HepG2 (cell line): ENCODE results near the gene DAB2. TPM values are rescaled to one million over a fixed set of nuclear protein-coding genes. Genes with fewer than 3 reads are reported as not detected.

Source experiments
- ATAC-seq: fragments of 200-7000 bp; cut with Tn5 transposase; 3 replicates; pipeline ENCODE4 v1.9.1; 2020; ENCODE audit warnings: mild to moderate bottlenecking, moderate library complexity
- BruUV-seq: library from RNA; stranded (reverse); fragments of 400-500 nt; replicated peaks from 2 replicates; lab custom pipeline; 2021; lab: Mats Ljungman, UMichigan
- CTCF ChIA-PET: fragments of 300-600 bp; formaldehyde crosslinking; extraction: SDS; loops from one replicate; lab custom pipeline; 2021; ENCODE audit warnings: low total read pairs, inconsistent platforms, low intra/inter-chr PET ratio; lab: Yijun Ruan, JAX
- POLR2A ChIA-PET: fragments of 350-600 bp; sonication (Branson Sonifier 250); formaldehyde crosslinking; loops from one replicate; lab custom pipeline; 2020; ENCODE audit warnings: antibody characterized with exemption, inconsistent platforms; lab: Yijun Ruan, JAX
- DNase-seq: peaks from one replicate; pipeline ENCODE4 v3.0.0-alpha.2; 2015; ENCODE audit warnings: low spot score
- FAIRE-seq: peaks from 3 replicates; lab custom pipeline; 2011; peaks lifted over from hg19 to GRCh38; lab: Jason Lieb, UNC
- H2AFZ ChIP-seq: one replicate; pipeline ENCODE4 v1.6.1; 2011; ENCODE audit warnings: low read length, inconsistent platforms
- H3K27ac ChIP-seq: fragments of 300-600 bp; 3 replicates; pipeline ENCODE4 v1.8.0; 2011; ENCODE audit warnings: mixed run types, mild to moderate bottlenecking, mixed read lengths, low read length, inconsistent platforms; ENCODE audit not compliant: insufficient read depth; ENCODE audit errors: extremely low read length
- H3K27me3 ChIP-seq, 2 experiments: fragments of 200-600 bp in 1 of 2; 2 replicates in 1 of 2; 3 replicates in 1 of 2; pipeline versions ENCODE4 v1.6.0 to v1.8.0; 2011; ENCODE audit warnings: low read length in 2 of 2, mild to moderate bottlenecking in 2 of 2, moderate library complexity in 2 of 2, inconsistent platforms in 1 of 2; ENCODE audit not compliant: insufficient read depth in 2 of 2, control insufficient read depth in 1 of 2
- H3K36me3 ChIP-seq, 2 experiments: fragments of 200-600 bp in 1 of 2; replicated peaks in 1 of 2; 2 replicates in 1 of 2; 3 replicates in 1 of 2; pipeline versions ENCODE4 v1.5.1 to v1.8.0; 2011; ENCODE audit warnings: low read length in 2 of 2, inconsistent platforms in 1 of 2; ENCODE audit not compliant: insufficient read depth in 2 of 2, control insufficient read depth in 1 of 2
- H3K4me1 ChIP-seq: 2 replicates; pipeline ENCODE4 v1.5.1; 2012; ENCODE audit warnings: low read length, inconsistent platforms; ENCODE audit not compliant: insufficient read depth
- H3K4me2 ChIP-seq: 2 replicates; pipeline ENCODE4 v1.6.0; 2011; ENCODE audit warnings: low read depth, low read length, inconsistent platforms
- H3K4me3 ChIP-seq, 3 experiments: fragments of 200-600 bp in 1 of 3; sonication (generic), shearing (Covaris generic) in 1 of 3; replicated peaks in 1 of 3; 2 replicates each; pipeline ENCODE4 v1.5.1; 2011 to 2016; ENCODE audit warnings: low read length in 3 of 3, inconsistent platforms in 2 of 3, low read depth in 2 of 3, mild to moderate bottlenecking in 2 of 3, control low read depth in 1 of 3, mixed read lengths in 1 of 3; ENCODE audit not compliant: insufficient read depth in 1 of 3
- H3K79me2 ChIP-seq: one replicate; pipeline ENCODE4 v1.6.1; 2011; ENCODE audit warnings: low read length, inconsistent platforms; ENCODE audit not compliant: insufficient read depth
- H3K9ac ChIP-seq: 2 replicates; pipeline ENCODE4 v1.6.0; 2011; ENCODE audit warnings: mild to moderate bottlenecking, low read depth, low read length, inconsistent platforms; ENCODE audit not compliant: insufficient read depth
- H3K9me3 ChIP-seq: 2 replicates; pipeline ENCODE4 v1.5.1; 2012; ENCODE audit warnings: mild to moderate bottlenecking, low read length
- H4K20me1 ChIP-seq: 2 replicates; pipeline ENCODE4 v1.6.0; 2011; ENCODE audit warnings: inconsistent platforms, mild to moderate bottlenecking, low read length, moderate library complexity; ENCODE audit not compliant: insufficient read depth
- AGO1 ChIP-seq: fragments of 200-400 bp; formaldehyde crosslinking; IDR thresholded peaks from 2 replicates; pipeline ENCODE4 v1.6.1; 2017; ENCODE audit warnings: mild to moderate bottlenecking, low read depth, low read length, moderate library complexity; ENCODE audit not compliant: poor library complexity, severe bottlenecking
- E2F5 ChIP-seq: sonication (generic); formaldehyde crosslinking; conservative IDR thresholded peaks from 2 replicates; pipeline ENCODE4 v1.4.0; 2020; ENCODE audit warnings: missing genetic modification reagents
- GPN1 ChIP-seq: sonication (generic); formaldehyde crosslinking; IDR thresholded peaks from 2 replicates; pipeline ENCODE4 v1.5.1; 2020; ENCODE audit warnings: missing genetic modification reagents, borderline replicate concordance
- KDM3A ChIP-seq: IDR thresholded peaks from 2 replicates; pipeline ENCODE4 v1.6.1; 2018; ENCODE audit warnings: low read depth, missing compliant biosample characterization
- PRPF4 ChIP-seq: fragments of 200-400 bp; formaldehyde crosslinking; IDR thresholded peaks from 2 replicates; pipeline ENCODE4 v1.6.1; 2016; ENCODE audit warnings: low read length, low read depth; ENCODE audit not compliant: poor library complexity, severe bottlenecking
- ZBTB37 ChIP-seq: sonication (generic); formaldehyde crosslinking; IDR thresholded peaks from 2 replicates; pipeline ENCODE4 v1.4.0; 2020; ENCODE audit warnings: mild to moderate bottlenecking, missing genetic modification reagents
- ZNF607 ChIP-seq: sonication (generic); formaldehyde crosslinking; IDR thresholded peaks from 2 replicates; pipeline ENCODE4 v1.5.1; 2020; ENCODE audit warnings: missing genetic modification reagents, mild to moderate bottlenecking, borderline replicate concordance
- ZNF816 ChIP-seq: sonication (generic); formaldehyde crosslinking; IDR thresholded peaks from 2 replicates; pipeline ENCODE4 v1.8.0; 2022; ENCODE audit warnings: missing genetic modification reagents, mild to moderate bottlenecking, borderline replicate concordance
- WGBS: methylation state at CpG from one replicate; pipeline ENCODE4 v1.1.6; 2017; ENCODE audit warnings: low lambda C conversion rate; 5-methylcytosine and 5-hydroxymethylcytosine counted together
- in situ Hi-C: cut with HindIII; loops from 2 replicates; pipeline ENCODE4 v1.10.0; 2017; ENCODE audit warnings: low pct_unique_long_range_greater_than_20kb; ENCODE audit not compliant: extremely low pct_ligation_motif_present
- intact Hi-C: fragments of 100-400 bp; cut with micrococcal nuclease; formaldehyde crosslinking; loops from one replicate; pipeline ENCODE4 v1.10.0; 2022; ENCODE audit not compliant: unreplicated experiment
- polyA plus RNA-seq, 8 experiments: library from polyadenylated mRNA; depleted of rRNA in 3 of 8; stranded (reverse) in 7 of 8; unstranded in 1 of 8; fragments of >200 nt; fragmentation: Illumina TruSeq in 4 of 8; extraction: Trizol in 4 of 8; gene quantifications; 2 replicates each; pipeline versions ENCODE4 v1.2.1 to v1.2.3, GENCODE V29; 2011 to 2016; ENCODE audit warnings: low read depth in 4 of 8, missing spikeins in 1 of 8, mixed read lengths in 1 of 8; ENCODE audit not compliant: insufficient read depth in 1 of 8
- total RNA-seq, 5 experiments: library from RNA; depleted of rRNA; stranded (reverse); fragments of >200 nt; fragmentation: Illumina TruSeq; extraction: Trizol; gene quantifications; 2 replicates each; pipeline ENCODE4 v1.2.3, GENCODE V29; 2016; ENCODE audit warnings: low read depth in 1 of 5
- TF ChIP-seq, protein P1 (sequence below), 2 experiments: IDR thresholded peaks; 2 replicates each; pipeline ENCODE4 v1.6.1; 2011 to 2012; ENCODE audit warnings: low read length in 2 of 2, borderline replicate concordance in 1 of 2, low read depth in 1 of 2, mild to moderate bottlenecking in 1 of 2, moderate library complexity in 1 of 2

DAB2 gene
- total and polyA plus RNA-seq, 2 of the 13 experiments (the other 11 are each of a cell fraction or from before 2014, with no cell fraction given) = 6.4 to 6.5 TPM

GRCh38 chr5:39394946-39395345 lies 29.8 kb downstream of the DAB2 start:
- Histone ChIP-seq H4K20me1 (no peaks in the 10 kb centered on the region), H3K4me3 (no peak overlapping the region), H3K9me3 (no peaks in the 10 kb centered on the region), H3K27me3 (no peaks in the 10 kb centered on the region; a peak in 1 of 5 replicates), H3K36me3 (peaks cover 6 to 16% of the 10 kb centered on the region in 2 experiments; a peak in 3 of 5 replicates), H2AFZ (no peak overlapping the region), H3K9ac (no peak overlapping the region), H3K27ac (no peak overlapping the region), H3K4me1 (peaks cover 23% of the 10 kb centered on the region), H3K79me2 (no peaks in the 10 kb centered on the region), H3K4me2 (no peak overlapping the region)
- POLR2A ChIA-PET = no interaction called here
- CTCF ChIA-PET = no interaction called here
- 86% methylated on average over 3 of the region's 3 CpGs for WGBS
- TF ChIP-seq ZBTB37 (CRISPR knock-in tag) = no peak
- TF ChIP-seq, protein P1, sequence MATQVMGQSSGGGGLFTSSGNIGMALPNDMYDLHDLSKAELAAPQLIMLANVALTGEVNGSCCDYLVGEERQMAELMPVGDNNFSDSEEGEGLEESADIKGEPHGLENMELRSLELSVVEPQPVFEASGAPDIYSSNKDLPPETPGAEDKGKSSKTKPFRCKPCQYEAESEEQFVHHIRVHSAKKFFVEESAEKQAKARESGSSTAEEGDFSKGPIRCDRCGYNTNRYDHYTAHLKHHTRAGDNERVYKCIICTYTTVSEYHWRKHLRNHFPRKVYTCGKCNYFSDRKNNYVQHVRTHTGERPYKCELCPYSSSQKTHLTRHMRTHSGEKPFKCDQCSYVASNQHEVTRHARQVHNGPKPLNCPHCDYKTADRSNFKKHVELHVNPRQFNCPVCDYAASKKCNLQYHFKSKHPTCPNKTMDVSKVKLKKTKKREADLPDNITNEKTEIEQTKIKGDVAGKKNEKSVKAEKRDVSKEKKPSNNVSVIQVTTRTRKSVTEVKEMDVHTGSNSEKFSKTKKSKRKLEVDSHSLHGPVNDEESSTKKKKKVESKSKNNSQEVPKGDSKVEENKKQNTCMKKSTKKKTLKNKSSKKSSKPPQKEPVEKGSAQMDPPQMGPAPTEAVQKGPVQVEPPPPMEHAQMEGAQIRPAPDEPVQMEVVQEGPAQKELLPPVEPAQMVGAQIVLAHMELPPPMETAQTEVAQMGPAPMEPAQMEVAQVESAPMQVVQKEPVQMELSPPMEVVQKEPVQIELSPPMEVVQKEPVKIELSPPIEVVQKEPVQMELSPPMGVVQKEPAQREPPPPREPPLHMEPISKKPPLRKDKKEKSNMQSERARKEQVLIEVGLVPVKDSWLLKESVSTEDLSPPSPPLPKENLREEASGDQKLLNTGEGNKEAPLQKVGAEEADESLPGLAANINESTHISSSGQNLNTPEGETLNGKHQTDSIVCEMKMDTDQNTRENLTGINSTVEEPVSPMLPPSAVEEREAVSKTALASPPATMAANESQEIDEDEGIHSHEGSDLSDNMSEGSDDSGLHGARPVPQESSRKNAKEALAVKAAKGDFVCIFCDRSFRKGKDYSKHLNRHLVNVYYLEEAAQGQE (IDR thresholded peaks at IDR 0.05; ENCODE audit: borderline replicate concordance in 1 of 2, low read depth in 1 of 2, low read length in 2 of 2) = no peak
- no peak for TF ChIP-seq AGO1
- TF ChIP-seq KDM3A (CRISPR knock-in tag) = no peak
- TF ChIP-seq GPN1 (CRISPR knock-in tag) = no peak
- TF ChIP-seq ZNF607 (CRISPR knock-in tag) = no peak
- TF ChIP-seq PRPF4 = no peak
- no peak for TF ChIP-seq ZNF816 (CRISPR knock-in tag)
- no peak for TF ChIP-seq E2F5 (CRISPR knock-in tag)
- DNase-seq (no peak), ATAC-seq (no peak), FAIRE-seq (no peak)
- intact Hi-C loops = no loop called here
- in situ Hi-C loops = no loop called here
- BruUV-seq = no TSS peak
